Heart left ventricle (tissue), 16 donors: Measurements from ENCODE around the gene GABARAP. TPM values are rescaled to one million over a fixed set of nuclear protein-coding genes. Genes with fewer than 3 reads are reported as not detected.

ENCODE experiments used
- ATAC-seq, 4 donors: fragments of 200-7000 bp; cut with Tn5 transposase; one replicate each; pipeline ENCODE4 v1.9.1; 2020 to 2022; ENCODE audit warnings: moderate library complexity in 4 of 4, mild to moderate bottlenecking in 3 of 4, moderate number of reproducible peaks in 1 of 4
- DNase-seq, 5 donors: peaks; one replicate each; pipeline ENCODE4 v3.0.0-alpha.2; 2020
- H3K27ac ChIP-seq, 12 donors: fragments of 200-600 bp; sonication (generic) in 4 of 12; one replicate each; pipeline versions ENCODE4 v1.5.0 to v1.8.0; 2016 to 2022; ENCODE audit warnings: mild to moderate bottlenecking in 2 of 12
- H3K27me3 ChIP-seq, 9 donors: fragments of 200-600 bp; sonication (generic) in 2 of 9; one replicate each; pipeline versions ENCODE4 v1.5.1 to v1.8.0; 2016 to 2022; ENCODE audit warnings: mild to moderate bottlenecking in 3 of 9
- H3K36me3 ChIP-seq, 9 donors: fragments of 200-600 bp; sonication (generic) in 2 of 9; one replicate each; pipeline versions ENCODE4 v1.5.0 to v1.8.0; 2018 to 2022; ENCODE audit warnings: mild to moderate bottlenecking in 2 of 9
- H3K4me1 ChIP-seq, 12 donors: fragments of 200-600 bp; sonication (generic) in 4 of 12; one replicate each; pipeline versions ENCODE4 v1.5.0 to v1.8.0; 2016 to 2022; ENCODE audit warnings: mild to moderate bottlenecking in 3 of 12
- H3K4me3 ChIP-seq, 12 donors: fragments of 200-600 bp; sonication (generic) in 4 of 12; one replicate each; pipeline versions ENCODE4 v1.5.0 to v1.8.0; 2017 to 2022; ENCODE audit warnings: mild to moderate bottlenecking in 9 of 12, moderate library complexity in 4 of 12
- H3K9me3 ChIP-seq, 12 donors: fragments of 200-600 bp; sonication (generic) in 4 of 12; one replicate each; pipeline versions ENCODE4 v1.5.0 to v1.8.0; 2016 to 2022; ENCODE audit warnings: mild to moderate bottlenecking in 1 of 12
- POLR2A ChIP-seq, 2 donors: fragments of 450-650 bp; IDR thresholded peaks; one replicate each; pipeline ENCODE4 v1.6.1; 2017; ENCODE audit warnings: antibody characterized with exemption in 2 of 2, mild to moderate bottlenecking in 2 of 2, moderate library complexity in 2 of 2
- WGBS, 4 donors: extraction: QIAGEN DNeasy Blood & Tissue Kit in 2 of 4; methylation state at CpG; one replicate each; pipeline versions ENCODE4 v1.1.5 to v1.1.7; 2013 to 2018; 5-methylcytosine and 5-hydroxymethylcytosine counted together
- intact Hi-C, 10 donors: fragments of 100-400 bp; cut with DNase I; formaldehyde crosslinking; loops; one replicate each; pipeline versions ENCODE4 v1.11.1 to v1.14.2; 2022
- polyA plus RNA-seq, 2 donors: library from polyadenylated mRNA; stranded (reverse); fragments of 200-250 nt; gene quantifications; one replicate each; pipeline ENCODE4 v1.2.3, GENCODE V29; 2013
- total RNA-seq, 9 donors: library from RNA; depleted of rRNA in 2 of 9; stranded (reverse); fragments of >200 nt in 2 of 9; fragmentation: NEBNext Ultra II Directional in 3 of 9; extraction: Animal tissue kit (Norgen Biotek cat#: 25700) in 3 of 9; gene quantifications; one replicate each; pipeline versions ENCODE4 v1.1.0 to v1.2.4, GENCODE V29; 2016 to 2023
- TF ChIP-seq, protein P1 (sequence below), 12 donors: fragments of 200-600 bp; sonication (generic) in 4 of 12; IDR thresholded peaks; one replicate each; pipeline versions ENCODE4 v1.5.0 to v1.8.0; 2018 to 2022; ENCODE audit warnings: antibody characterized with exemption in 12 of 12, mild to moderate bottlenecking in 5 of 12
- donor health status: ischemic (EF 13 %, LVEDD 7.1; RV severe dilation, severe dysfunction).
- donor health status: healthy with polysubstance abuse.
- donor health status: DM: no; HTN: yes; CAD: no.
- donor health status: DM: no; HTN: no; CAD: no.
- donor health status: ischemic (EF 25% LVEDD 6.9; RV normal size, moderate dysfunction).
- donor health status: ischemic (EF 25% LVEDD 5.7; RV mildly dilated, moderate dysfunction).
- donor health status: healthy.
- donor health status: DM: yes; HTN: yes; CAD: no.
- donor health status: ischemic (EF 35%, LVEDD 5.7; RV mildly dilated, moderate dysfunction).
- donor health status: nonischemic (EF 11% LVEDD 7.7; RV severe dilation, severe dysfunction).
- donor health status: DM: yes; HTN: yes; CAD: no.
- donor health status: PGD.
- donor health status: ischemic (EF 29% LVEDD 5.4; RV normal size, mild dysfunction).
- donor health status: nonischemic (EF 23%, LVEDD 6.1; RV moderate dilation, normal function).

GABARAP gene
- total and polyA plus RNA-seq, 11 donors, result 293 to 674 (median 493) TPM

DNA sequence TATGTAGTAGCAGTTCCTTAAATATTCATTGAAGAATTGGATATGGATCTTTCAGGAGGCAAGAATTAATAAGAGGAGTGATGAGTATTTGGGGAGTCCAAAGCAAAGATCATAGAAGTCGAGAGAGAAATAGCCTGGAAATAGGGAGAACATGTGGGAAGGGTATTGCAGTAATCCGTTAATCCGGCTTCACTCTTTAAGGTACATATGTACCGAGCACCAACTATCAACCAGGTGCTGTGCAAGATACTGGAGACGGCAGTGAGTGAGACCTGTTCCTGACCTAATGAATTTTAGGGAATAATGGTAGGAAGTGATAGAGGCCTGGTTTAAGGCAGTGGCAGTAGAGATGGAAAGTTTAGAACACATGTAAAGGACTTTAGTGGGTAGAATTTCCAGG, 10.8 kb upstream of the GABARAP start:
- ATAC-seq, result no peak
- H3K27ac ChIP-seq, result peak overlapping the region; percentile 96 to 100 (median 99)
- DNase-seq, result no peak
- TF ChIP-seq, protein P1, sequence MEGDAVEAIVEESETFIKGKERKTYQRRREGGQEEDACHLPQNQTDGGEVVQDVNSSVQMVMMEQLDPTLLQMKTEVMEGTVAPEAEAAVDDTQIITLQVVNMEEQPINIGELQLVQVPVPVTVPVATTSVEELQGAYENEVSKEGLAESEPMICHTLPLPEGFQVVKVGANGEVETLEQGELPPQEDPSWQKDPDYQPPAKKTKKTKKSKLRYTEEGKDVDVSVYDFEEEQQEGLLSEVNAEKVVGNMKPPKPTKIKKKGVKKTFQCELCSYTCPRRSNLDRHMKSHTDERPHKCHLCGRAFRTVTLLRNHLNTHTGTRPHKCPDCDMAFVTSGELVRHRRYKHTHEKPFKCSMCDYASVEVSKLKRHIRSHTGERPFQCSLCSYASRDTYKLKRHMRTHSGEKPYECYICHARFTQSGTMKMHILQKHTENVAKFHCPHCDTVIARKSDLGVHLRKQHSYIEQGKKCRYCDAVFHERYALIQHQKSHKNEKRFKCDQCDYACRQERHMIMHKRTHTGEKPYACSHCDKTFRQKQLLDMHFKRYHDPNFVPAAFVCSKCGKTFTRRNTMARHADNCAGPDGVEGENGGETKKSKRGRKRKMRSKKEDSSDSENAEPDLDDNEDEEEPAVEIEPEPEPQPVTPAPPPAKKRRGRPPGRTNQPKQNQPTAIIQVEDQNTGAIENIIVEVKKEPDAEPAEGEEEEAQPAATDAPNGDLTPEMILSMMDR (IDR thresholded peaks at IDR 0.05), result no peak
- no peak for TF ChIP-seq POLR2A (IDR thresholded peaks at IDR 0.05)
- H3K4me3 ChIP-seq, result peak overlapping the region; percentile 57 to 100 (median 94)
- intact Hi-C loops, result loop anchor here in 4 of 10 donors (2.0 to 10.0 kb wide), 3 partner anchors 54 to 322 kb away; partner anchors contain the start of genes EIF5A (in 3 of the 4) and CD68 (in 1 of the 4)
- no peaks in the 10 kb centered on the region for H3K9me3 ChIP-seq
- peaks cover 0 to 48% (median 41%) of the 10 kb centered on the region in 9 donors for H3K36me3 ChIP-seq
- H3K4me1 ChIP-seq, result peaks cover 8 to 42% (median 37%) of the 10 kb centered on the region in 12 donors
- 73 to 79% (median 75%) methylated on average over 5 of the region's 5 CpGs for WGBS, 4 donors
- no peaks in the 10 kb centered on the region for H3K27me3 ChIP-seq

DNA sequence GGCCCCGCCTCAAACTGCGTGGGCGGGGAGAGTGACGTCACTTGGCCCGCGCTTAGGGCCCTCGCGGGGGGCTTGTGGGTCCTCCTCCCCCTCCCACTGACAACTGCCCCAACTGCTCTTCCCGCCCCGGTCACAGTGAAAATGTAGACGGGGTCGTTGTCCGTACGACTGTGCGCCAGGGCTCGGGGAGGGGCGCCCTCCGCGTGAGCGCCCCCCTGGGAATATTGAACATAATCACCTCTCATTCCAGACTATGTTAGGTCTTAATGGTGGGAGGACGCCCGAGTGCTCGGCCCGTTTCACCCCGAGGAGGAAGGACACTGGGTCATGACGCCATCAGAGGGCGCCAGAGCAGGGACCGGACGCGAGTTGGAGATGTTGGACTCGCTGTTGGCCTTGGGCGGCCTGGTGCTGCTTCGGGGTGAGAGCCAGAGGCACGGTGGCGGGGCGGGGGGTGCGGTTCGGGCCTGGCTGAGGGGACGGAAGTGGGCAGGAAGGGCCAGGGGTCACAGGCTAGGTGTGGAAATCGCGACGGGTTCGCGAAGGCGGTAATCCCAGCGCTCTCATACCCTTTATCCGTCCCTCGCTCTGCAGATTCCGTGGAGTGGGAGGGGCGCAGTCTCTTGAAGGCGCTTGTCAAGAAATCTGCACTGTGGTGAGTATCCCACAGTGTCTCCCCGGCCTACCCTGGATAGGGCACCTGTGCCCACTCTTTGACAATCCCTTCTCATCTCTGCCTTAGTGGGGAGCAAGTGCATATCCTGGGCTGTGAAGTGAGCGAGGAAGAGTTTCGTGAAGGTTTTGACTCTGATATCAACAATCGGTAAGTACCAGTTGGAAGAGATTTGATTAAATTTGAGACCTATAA, 10.2 kb upstream of the GABARAP start, which contains the start of gene ELP5:
TSS of gene ELP5 (plus strand) at position 40 of the 868 bp plus-strand sequence. CDS start at position 376, 336 bp downstream.
- TF ChIP-seq, protein P1 (IDR thresholded peaks at IDR 0.05), result peak in 8 of 12 donors; percentile 26 to 58 (median 40)
- peak in 1 of 2 donors; percentile 42 for TF ChIP-seq POLR2A (IDR thresholded peaks at IDR 0.05)
- Histone ChIP-seq H3K4me3 (peak within 1 kb of the TSS; percentile 57 to 100 (median 94)), H3K4me1 (peaks cover 8 to 46% (median 37%) of the 10 kb centered on the region in 12 donors), H3K27ac (peak within 1 kb of the TSS; percentile 96 to 100 (median 99)), H3K36me3 (peaks cover 0 to 41% (median 34%) of the 10 kb centered on the region in 9 donors), H3K9me3 (no peaks in the 10 kb centered on the region), H3K27me3 (no peaks in the 10 kb centered on the region)
- 1 to 2% (median 1%) methylated on average over 47 to 55 of the region's 55 CpGs for WGBS, 4 donors
- intact Hi-C loops, result loop anchor here in 5 of 10 donors (1.0 to 10.0 kb wide), 5 partner anchors 13 to 322 kb away; partner anchors contain the start of genes EIF5A (in 3 of the 5), CD68 (in 1 of the 5), PHF23 (in 1 of the 5) and SLC2A4 (in 1 of the 5)
- DNase-seq, result peak; percentile 95 to 98 (median 96)
- peak; percentile 72 to 86 (median 82) for ATAC-seq

DNA sequence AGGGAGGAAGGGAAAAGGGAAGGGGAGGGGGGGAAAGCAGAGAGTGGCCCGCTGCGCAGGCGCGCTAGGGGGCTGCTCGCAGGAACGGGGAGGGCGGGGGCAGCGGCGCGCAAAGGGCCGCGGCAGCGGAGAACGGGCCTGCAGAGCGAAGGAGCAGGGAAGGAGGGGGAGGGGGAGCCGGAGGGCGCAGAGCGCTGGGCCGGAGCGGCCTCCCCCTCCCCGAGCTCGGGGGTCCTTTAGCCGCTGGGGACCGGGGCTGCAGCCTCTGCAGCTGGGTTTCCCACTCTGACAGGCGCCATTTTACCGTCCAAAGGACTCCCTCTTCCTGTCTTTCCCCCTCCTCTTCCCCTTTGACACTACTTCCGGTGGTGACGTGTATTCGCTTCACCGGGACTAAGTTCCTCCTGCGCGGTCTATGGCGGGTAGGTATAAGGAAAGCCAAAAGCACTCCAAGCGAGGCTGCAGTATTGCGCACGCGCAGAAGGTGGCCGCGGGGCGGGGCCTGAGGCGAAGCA, 9.5 kb upstream of the GABARAP start, which contains the start of gene CTDNEP1:
TSS of gene CTDNEP1 (minus strand) at position 74 of the 515 bp plus-strand sequence. CDS start 438 bp downstream, outside the sequence.
- intact Hi-C loops, result loop anchor here in 5 of 10 donors (1.0 to 10.0 kb wide), 5 partner anchors 12 to 323 kb away; partner anchors contain the start of genes EIF5A (in 3 of the 5), CD68 (in 1 of the 5), PHF23 (in 1 of the 5) and SLC2A4 (in 1 of the 5)
- 0 to 2% (median 1%) methylated on average over 17 to 41 of the region's 41 CpGs for WGBS, 4 donors
- Histone ChIP-seq H3K4me3 (peak within 1 kb of the TSS; percentile 57 to 100 (median 94)), H3K4me1 (peaks cover 8 to 46% (median 37%) of the 10 kb centered on the region in 12 donors), H3K27ac (peak within 1 kb of the TSS; percentile 96 to 100 (median 99)), H3K36me3 (peaks cover 0 to 38% (median 34%) of the 10 kb centered on the region in 9 donors), H3K9me3 (no peaks in the 10 kb centered on the region), H3K27me3 (no peaks in the 10 kb centered on the region)
- DNase-seq (peak; percentile 98 to 99 (median 98)), ATAC-seq (peak; percentile 92 to 96 (median 95))
- peak in 1 of 2 donors; percentile 39 for TF ChIP-seq POLR2A (IDR thresholded peaks at IDR 0.05)
- TF ChIP-seq, protein P1 (IDR thresholded peaks at IDR 0.05), result no peak
